ENCODE data around the gene LZTS3. TPM values are rescaled to one million over a fixed set of nuclear protein-coding genes. Genes with fewer than 3 reads are reported as not detected.
A peak's percentile ranks its signal among the peaks of the same experiment; 100 is the strongest.

LZTS3 gene
- total RNA-seq, 2 donors from 2014 or later, result 26.8 to 27.7 TPM

- peaks cover 10% of the 10 kb centered on the region for H3K4me1 Mint-ChIP-seq
Observed at GRCh38 chr20:3177746-3178485, 4.6 kb upstream of the LZTS3 start.

GRCh38 chr20:3175270-3175669 lies 1.9 kb upstream of the LZTS3 start:
- Histone ChIP-seq H3K36me3 (ENCODE audit: control insufficient read depth, insufficient read depth, low read length) (no peaks in the 10 kb centered on the region), H3K9ac (ENCODE audit: extremely low read depth, low read length, poor library complexity, severe bottlenecking) (peak overlapping the region; percentile 78), H3K9me3 (ENCODE audit: control insufficient read depth, low read length) (no peaks in the 10 kb centered on the region), H3K4me3 (ENCODE audit: low read length) (peak overlapping the region; percentile 91), H3K27me3 (ENCODE audit: control insufficient read depth, insufficient read depth, low read length, poor library complexity, severe bottlenecking) (no peaks in the 10 kb centered on the region), H3K4me1 (ENCODE audit: control insufficient read depth, insufficient read depth, low read length) (peaks cover 10% of the 10 kb centered on the region), H3K27ac (ENCODE audit: low read depth, low read length) (no peak overlapping the region)
- no peak for DNase-seq
- WGBS, 2 experiments (ENCODE audit: insufficient coverage in 1 of 2, insufficient read length in 1 of 2), result 48 to 60% methylated on average over 1 of the region's 1 CpG
- Mint-ChIP-seq H3K4me3 (peak overlapping the region; percentile 88), H3K36me3 (ENCODE audit: low read depth) (peaks cover 2% of the 10 kb centered on the region), H3K27me3 (ENCODE audit: insufficient read depth) (no peaks in the 10 kb centered on the region), H3K9me3 (no peaks in the 10 kb centered on the region), H3K27ac (peak overlapping the region; percentile 98), H3K4me1 (peaks cover 32% of the 10 kb centered on the region)
- TF ChIP-seq CTCF (conservative IDR thresholded peaks at IDR 0.05), result no peak

More at GRCh38 chr20:3177746-3178485, 4.6 kb upstream of the LZTS3 start:
- no peak for TF ChIP-seq CTCF (conservative IDR thresholded peaks at IDR 0.05)
- H3K9me3 ChIP-seq (ENCODE audit: control insufficient read depth, low read length), result no peaks in the 10 kb centered on the region
- WGBS, 2 experiments (ENCODE audit: insufficient coverage in 1 of 2, insufficient read length in 1 of 2), result 88 to 89% methylated on average over 6 to 7 of the region's 8 CpGs
- Mint-ChIP-seq H3K27me3 (ENCODE audit: insufficient read depth) (no peaks in the 10 kb centered on the region), H3K36me3 (ENCODE audit: low read depth) (peaks cover 7% of the 10 kb centered on the region), H3K4me3 (no peak overlapping the region), H3K27ac (peak overlapping the region; percentile 88), H3K9me3 (no peaks in the 10 kb centered on the region)
- H3K36me3 ChIP-seq (ENCODE audit: control insufficient read depth, insufficient read depth, low read length), result no peaks in the 10 kb centered on the region
- peaks cover 5% of the 10 kb centered on the region for H3K4me1 ChIP-seq (ENCODE audit: control insufficient read depth, insufficient read depth, low read length)
- no peak overlapping the region for H3K27ac ChIP-seq (ENCODE audit: low read depth, low read length)
- no peak overlapping the region for H3K9ac ChIP-seq (ENCODE audit: extremely low read depth, low read length, poor library complexity, severe bottlenecking)
- H3K27me3 ChIP-seq (ENCODE audit: control insufficient read depth, insufficient read depth, low read length, poor library complexity, severe bottlenecking), result no peaks in the 10 kb centered on the region
- DNase-seq, result no peak
- H3K4me3 ChIP-seq (ENCODE audit: low read length), result no peak overlapping the region

- H3K27ac Mint-ChIP-seq, result peak overlapping the region; percentile 98
- H3K4me3 Mint-ChIP-seq, result peak overlapping the region; percentile 88
- Histone ChIP-seq H3K9me3 (ENCODE audit: control insufficient read depth, low read length) (no peaks in the 10 kb centered on the region), H3K4me1 (ENCODE audit: control insufficient read depth, insufficient read depth, low read length) (peaks cover 10% of the 10 kb centered on the region), H3K36me3 (ENCODE audit: control insufficient read depth, insufficient read depth, low read length) (no peaks in the 10 kb centered on the region), H3K4me3 (ENCODE audit: low read length) (peak overlapping the region; percentile 91), H3K27ac (ENCODE audit: low read depth, low read length) (peak overlapping the region; percentile 75), H3K9ac (ENCODE audit: extremely low read depth, low read length, poor library complexity, severe bottlenecking) (peak overlapping the region; percentile 78), H3K27me3 (ENCODE audit: control insufficient read depth, insufficient read depth, low read length, poor library complexity, severe bottlenecking) (no peaks in the 10 kb centered on the region)
- H3K4me1 Mint-ChIP-seq, result peaks cover 34% of the 10 kb centered on the region
- H3K27me3 Mint-ChIP-seq (ENCODE audit: insufficient read depth), result no peaks in the 10 kb centered on the region
- H3K36me3 Mint-ChIP-seq (ENCODE audit: low read depth), result peaks cover 4% of the 10 kb centered on the region
- TF ChIP-seq CTCF (conservative IDR thresholded peaks at IDR 0.05), result no peak
- no peaks in the 10 kb centered on the region for H3K9me3 Mint-ChIP-seq
- no peak for DNase-seq
- WGBS, 2 experiments (ENCODE audit: insufficient coverage in 1 of 2, insufficient read length in 1 of 2), result 7% methylated on average over 5 to 11 of the region's 13 CpGs
Observed at GRCh38 chr20:3174442-3175261, 1.3 kb upstream of the LZTS3 start.
